ENCODE data around the gene MYH7B. TPM values are rescaled to one million over a fixed set of nuclear protein-coding genes. Genes with fewer than 3 reads are reported as not detected.

MYH7B gene
- total and polyA plus RNA-seq, 2 experiments from 2014 or later = 0.10 to 1.1 TPM

DNA sequence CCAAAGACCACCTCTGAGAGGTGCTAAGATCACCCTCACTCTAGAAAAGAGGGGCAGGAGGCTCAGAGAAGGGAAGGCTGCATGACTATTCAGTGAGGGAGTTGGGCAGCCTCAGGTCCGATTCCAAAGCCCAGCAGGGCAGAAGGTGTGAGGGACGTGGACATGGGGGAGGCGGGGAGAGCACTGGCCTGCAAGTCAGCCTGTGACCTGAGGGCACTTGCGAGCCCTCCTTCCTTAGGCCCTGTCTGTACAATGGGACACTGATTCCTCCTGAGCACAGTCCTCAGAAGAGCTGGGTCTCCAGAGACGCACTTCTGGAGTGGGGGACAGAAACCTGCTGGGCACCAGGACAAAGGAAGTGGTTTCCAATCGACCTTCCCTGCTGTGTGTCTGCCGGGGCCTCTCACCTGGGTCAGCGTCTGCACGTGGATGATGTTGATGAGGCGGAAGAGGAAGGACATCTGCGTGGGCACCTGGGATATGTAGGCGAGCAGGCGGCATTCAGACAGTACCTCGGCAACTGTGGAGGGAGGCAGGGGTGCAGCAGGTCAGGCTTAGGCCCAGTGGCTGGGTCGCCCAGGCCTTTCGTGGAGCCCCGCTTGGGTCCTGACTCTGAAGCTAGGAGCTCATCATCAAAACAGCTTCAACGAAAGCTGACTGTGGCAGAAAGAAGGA lies 48.5 kb downstream of the MYH7B start:
- no peak for TF ChIP-seq POLR2AphosphoS5 (IDR thresholded peaks at IDR 0.05; ENCODE audit: low read depth)
- TF ChIP-seq EZH2phosphoT487 (IDR thresholded peaks at IDR 0.05; ENCODE audit: unreplicated experiment) = no peak
- no peak for TF ChIP-seq STAT1 (IDR thresholded peaks at IDR 0.05; ENCODE audit: unreplicated experiment)
- TF ChIP-seq, protein P1, sequence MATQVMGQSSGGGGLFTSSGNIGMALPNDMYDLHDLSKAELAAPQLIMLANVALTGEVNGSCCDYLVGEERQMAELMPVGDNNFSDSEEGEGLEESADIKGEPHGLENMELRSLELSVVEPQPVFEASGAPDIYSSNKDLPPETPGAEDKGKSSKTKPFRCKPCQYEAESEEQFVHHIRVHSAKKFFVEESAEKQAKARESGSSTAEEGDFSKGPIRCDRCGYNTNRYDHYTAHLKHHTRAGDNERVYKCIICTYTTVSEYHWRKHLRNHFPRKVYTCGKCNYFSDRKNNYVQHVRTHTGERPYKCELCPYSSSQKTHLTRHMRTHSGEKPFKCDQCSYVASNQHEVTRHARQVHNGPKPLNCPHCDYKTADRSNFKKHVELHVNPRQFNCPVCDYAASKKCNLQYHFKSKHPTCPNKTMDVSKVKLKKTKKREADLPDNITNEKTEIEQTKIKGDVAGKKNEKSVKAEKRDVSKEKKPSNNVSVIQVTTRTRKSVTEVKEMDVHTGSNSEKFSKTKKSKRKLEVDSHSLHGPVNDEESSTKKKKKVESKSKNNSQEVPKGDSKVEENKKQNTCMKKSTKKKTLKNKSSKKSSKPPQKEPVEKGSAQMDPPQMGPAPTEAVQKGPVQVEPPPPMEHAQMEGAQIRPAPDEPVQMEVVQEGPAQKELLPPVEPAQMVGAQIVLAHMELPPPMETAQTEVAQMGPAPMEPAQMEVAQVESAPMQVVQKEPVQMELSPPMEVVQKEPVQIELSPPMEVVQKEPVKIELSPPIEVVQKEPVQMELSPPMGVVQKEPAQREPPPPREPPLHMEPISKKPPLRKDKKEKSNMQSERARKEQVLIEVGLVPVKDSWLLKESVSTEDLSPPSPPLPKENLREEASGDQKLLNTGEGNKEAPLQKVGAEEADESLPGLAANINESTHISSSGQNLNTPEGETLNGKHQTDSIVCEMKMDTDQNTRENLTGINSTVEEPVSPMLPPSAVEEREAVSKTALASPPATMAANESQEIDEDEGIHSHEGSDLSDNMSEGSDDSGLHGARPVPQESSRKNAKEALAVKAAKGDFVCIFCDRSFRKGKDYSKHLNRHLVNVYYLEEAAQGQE (IDR thresholded peaks at IDR 0.05; ENCODE audit: unreplicated experiment) = no peak
- TF ChIP-seq, protein P2, sequence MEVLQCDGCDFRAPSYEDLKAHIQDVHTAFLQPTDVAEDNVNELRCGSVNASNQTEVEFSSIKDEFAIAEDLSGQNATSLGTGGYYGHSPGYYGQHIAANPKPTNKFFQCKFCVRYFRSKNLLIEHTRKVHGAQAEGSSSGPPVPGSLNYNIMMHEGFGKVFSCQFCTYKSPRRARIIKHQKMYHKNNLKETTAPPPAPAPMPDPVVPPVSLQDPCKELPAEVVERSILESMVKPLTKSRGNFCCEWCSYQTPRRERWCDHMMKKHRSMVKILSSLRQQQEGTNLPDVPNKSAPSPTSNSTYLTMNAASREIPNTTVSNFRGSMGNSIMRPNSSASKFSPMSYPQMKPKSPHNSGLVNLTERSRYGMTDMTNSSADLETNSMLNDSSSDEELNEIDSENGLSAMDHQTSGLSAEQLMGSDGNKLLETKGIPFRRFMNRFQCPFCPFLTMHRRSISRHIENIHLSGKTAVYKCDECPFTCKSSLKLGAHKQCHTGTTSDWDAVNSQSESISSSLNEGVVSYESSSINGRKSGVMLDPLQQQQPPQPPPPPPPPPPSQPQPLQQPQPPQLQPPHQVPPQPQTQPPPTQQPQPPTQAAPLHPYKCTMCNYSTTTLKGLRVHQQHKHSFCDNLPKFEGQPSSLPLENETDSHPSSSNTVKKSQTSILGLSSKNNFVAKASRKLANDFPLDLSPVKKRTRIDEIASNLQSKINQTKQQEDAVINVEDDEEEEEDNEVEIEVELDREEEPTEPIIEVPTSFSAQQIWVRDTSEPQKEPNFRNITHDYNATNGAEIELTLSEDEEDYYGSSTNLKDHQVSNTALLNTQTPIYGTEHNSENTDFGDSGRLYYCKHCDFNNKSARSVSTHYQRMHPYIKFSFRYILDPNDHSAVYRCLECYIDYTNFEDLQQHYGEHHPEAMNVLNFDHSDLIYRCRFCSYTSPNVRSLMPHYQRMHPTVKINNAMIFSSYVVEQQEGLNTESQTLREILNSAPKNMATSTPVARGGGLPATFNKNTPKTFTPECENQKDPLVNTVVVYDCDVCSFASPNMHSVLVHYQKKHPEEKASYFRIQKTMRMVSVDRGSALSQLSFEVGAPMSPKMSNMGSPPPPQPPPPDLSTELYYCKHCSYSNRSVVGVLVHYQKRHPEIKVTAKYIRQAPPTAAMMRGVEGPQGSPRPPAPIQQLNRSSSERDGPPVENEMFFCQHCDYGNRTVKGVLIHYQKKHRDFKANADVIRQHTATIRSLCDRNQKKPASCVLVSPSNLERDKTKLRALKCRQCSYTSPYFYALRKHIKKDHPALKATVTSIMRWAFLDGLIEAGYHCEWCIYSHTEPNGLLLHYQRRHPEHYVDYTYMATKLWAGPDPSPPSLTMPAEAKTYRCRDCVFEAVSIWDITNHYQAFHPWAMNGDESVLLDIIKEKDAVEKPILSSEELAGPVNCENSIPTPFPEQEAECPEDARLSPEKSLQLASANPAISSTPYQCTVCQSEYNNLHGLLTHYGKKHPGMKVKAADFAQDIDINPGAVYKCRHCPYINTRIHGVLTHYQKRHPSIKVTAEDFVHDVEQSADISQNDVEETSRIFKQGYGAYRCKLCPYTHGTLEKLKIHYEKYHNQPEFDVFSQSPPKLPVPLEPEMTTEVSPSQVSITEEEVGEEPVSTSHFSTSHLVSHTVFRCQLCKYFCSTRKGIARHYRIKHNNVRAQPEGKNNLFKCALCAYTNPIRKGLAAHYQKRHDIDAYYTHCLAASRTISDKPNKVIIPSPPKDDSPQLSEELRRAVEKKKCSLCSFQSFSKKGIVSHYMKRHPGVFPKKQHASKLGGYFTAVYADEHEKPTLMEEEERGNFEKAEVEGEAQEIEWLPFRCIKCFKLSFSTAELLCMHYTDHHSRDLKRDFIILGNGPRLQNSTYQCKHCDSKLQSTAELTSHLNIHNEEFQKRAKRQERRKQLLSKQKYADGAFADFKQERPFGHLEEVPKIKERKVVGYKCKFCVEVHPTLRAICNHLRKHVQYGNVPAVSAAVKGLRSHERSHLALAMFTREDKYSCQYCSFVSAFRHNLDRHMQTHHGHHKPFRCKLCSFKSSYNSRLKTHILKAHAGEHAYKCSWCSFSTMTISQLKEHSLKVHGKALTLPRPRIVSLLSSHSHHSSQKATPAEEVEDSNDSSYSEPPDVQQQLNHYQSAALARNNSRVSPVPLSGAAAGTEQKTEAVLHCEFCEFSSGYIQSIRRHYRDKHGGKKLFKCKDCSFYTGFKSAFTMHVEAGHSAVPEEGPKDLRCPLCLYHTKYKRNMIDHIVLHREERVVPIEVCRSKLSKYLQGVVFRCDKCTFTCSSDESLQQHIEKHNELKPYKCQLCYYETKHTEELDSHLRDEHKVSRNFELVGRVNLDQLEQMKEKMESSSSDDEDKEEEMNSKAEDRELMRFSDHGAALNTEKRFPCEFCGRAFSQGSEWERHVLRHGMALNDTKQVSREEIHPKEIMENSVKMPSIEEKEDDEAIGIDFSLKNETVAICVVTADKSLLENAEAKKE (CRISPR knock-in tag; IDR thresholded peaks at IDR 0.05) = no peak
- TF ChIP-seq, protein P3, sequence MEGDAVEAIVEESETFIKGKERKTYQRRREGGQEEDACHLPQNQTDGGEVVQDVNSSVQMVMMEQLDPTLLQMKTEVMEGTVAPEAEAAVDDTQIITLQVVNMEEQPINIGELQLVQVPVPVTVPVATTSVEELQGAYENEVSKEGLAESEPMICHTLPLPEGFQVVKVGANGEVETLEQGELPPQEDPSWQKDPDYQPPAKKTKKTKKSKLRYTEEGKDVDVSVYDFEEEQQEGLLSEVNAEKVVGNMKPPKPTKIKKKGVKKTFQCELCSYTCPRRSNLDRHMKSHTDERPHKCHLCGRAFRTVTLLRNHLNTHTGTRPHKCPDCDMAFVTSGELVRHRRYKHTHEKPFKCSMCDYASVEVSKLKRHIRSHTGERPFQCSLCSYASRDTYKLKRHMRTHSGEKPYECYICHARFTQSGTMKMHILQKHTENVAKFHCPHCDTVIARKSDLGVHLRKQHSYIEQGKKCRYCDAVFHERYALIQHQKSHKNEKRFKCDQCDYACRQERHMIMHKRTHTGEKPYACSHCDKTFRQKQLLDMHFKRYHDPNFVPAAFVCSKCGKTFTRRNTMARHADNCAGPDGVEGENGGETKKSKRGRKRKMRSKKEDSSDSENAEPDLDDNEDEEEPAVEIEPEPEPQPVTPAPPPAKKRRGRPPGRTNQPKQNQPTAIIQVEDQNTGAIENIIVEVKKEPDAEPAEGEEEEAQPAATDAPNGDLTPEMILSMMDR (conservative IDR thresholded peaks at IDR 0.05; ENCODE audit: low read depth in 2 of 2) = no peak
- TF ChIP-seq EZH2 (IDR thresholded peaks at IDR 0.05; ENCODE audit: low read depth, unreplicated experiment) = no peak
- TF ChIP-seq, protein P4, sequence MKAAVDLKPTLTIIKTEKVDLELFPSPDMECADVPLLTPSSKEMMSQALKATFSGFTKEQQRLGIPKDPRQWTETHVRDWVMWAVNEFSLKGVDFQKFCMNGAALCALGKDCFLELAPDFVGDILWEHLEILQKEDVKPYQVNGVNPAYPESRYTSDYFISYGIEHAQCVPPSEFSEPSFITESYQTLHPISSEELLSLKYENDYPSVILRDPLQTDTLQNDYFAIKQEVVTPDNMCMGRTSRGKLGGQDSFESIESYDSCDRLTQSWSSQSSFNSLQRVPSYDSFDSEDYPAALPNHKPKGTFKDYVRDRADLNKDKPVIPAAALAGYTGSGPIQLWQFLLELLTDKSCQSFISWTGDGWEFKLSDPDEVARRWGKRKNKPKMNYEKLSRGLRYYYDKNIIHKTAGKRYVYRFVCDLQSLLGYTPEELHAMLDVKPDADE (IDR thresholded peaks at IDR 0.05) = no peak
- TF ChIP-seq ZNF331 (CRISPR knock-in tag; IDR thresholded peaks at IDR 0.05; ENCODE audit: low read depth) = no peak
- no peak for TF ChIP-seq CREB1 (CRISPR knock-in tag; IDR thresholded peaks at IDR 0.05; ENCODE audit: low read depth)
- TF ChIP-seq ZNF114 (CRISPR knock-in tag; IDR thresholded peaks at IDR 0.05) = no peak
- no peak for TF ChIP-seq JUNB (IDR thresholded peaks at IDR 0.05; ENCODE audit: unreplicated experiment)
- Histone ChIP-seq H3K27ac (ENCODE audit: low read depth) (no peak overlapping the region), H3K79me2 (replicated peaks; ENCODE audit: insufficient read depth) (no peaks in the 10 kb centered on the region), H3K4me3 (no peak overlapping the region), H4K20me1 (replicated peaks; ENCODE audit: insufficient read depth) (peaks cover 2% of the 10 kb centered on the region; the same call in 1 of the 2 replicates), H2AFZ (no peak overlapping the region), H3K4me1 (ENCODE audit: insufficient read depth) (no peaks in the 10 kb centered on the region), H3F3A (replicated peaks; ENCODE audit: low read depth) (no peaks in the 10 kb centered on the region), H3K27me3 (ENCODE audit: insufficient read depth) (no peaks in the 10 kb centered on the region), H3K4me2 (no peak overlapping the region), H3K9me2 (ENCODE audit: insufficient read depth) (no peaks in the 10 kb centered on the region), H3K36me3 (ENCODE audit: insufficient read depth) (peaks cover 15% of the 10 kb centered on the region)
- peaks cover 15% of the 10 kb centered on the region for H3K27me3 Mint-ChIP-seq (ENCODE audit: insufficient read depth, low read depth, poor library complexity)
- H3K36me3 Mint-ChIP-seq (ENCODE audit: low read depth) = peaks cover 62% of the 10 kb centered on the region
- H3K4me3 Mint-ChIP-seq = no peak overlapping the region
- no peak overlapping the region; the same call in 1 of the 2 replicates for H3K27ac Mint-ChIP-seq
- DNase-seq (ENCODE audit: low spot score) (no peak), ATAC-seq (no peak)
- H3K4me1 Mint-ChIP-seq = peaks cover 2% of the 10 kb centered on the region; the same call in 2 of the 3 replicates
- no peaks in the 10 kb centered on the region for H3K9me3 Mint-ChIP-seq

Data from GM23338 (cell line).